PC-9 (cell line): ENCODE results near the gene SCYGR8.

Experiments
- CTCF ChIP-seq: fragments of 200-600 bp; sonication (generic); conservative IDR thresholded peaks from 2 replicates; pipeline ENCODE4 v1.6.1; 2017; ENCODE audit warnings: mixed run types, antibody characterized with exemption, mild to moderate bottlenecking, moderate library complexity
- EZH2 ChIP-seq: fragments of 200-600 bp; sonication (generic); IDR thresholded peaks from 2 replicates; pipeline ENCODE4 v1.8.0; 2017; ENCODE audit warnings: antibody characterized with exemption, low read depth

GRCh38 chr2:227745594-227745993, at the start of gene SCYGR8:
- TF ChIP-seq CTCF: no peak
- TF ChIP-seq EZH2: no peak
